Suppressor macrophage treated with lipopolysaccharide for 1 hour (primary cell): Measurements from ENCODE around the gene PKD2L2.
A peak's percentile ranks its signal among the peaks of the same experiment; 100 is the strongest.
"Not testable (repeated sequence)": the region's sequence is repeated elsewhere in the genome, so short reads cannot be mapped to it uniquely, and the experiment has no call there.

Experiments
- DNase-seq, 3 donors: peaks; one replicate each; pipeline ENCODE4 v3.0.0-alpha.2; 2020 to 2022

PKD2L2 gene

DNA sequence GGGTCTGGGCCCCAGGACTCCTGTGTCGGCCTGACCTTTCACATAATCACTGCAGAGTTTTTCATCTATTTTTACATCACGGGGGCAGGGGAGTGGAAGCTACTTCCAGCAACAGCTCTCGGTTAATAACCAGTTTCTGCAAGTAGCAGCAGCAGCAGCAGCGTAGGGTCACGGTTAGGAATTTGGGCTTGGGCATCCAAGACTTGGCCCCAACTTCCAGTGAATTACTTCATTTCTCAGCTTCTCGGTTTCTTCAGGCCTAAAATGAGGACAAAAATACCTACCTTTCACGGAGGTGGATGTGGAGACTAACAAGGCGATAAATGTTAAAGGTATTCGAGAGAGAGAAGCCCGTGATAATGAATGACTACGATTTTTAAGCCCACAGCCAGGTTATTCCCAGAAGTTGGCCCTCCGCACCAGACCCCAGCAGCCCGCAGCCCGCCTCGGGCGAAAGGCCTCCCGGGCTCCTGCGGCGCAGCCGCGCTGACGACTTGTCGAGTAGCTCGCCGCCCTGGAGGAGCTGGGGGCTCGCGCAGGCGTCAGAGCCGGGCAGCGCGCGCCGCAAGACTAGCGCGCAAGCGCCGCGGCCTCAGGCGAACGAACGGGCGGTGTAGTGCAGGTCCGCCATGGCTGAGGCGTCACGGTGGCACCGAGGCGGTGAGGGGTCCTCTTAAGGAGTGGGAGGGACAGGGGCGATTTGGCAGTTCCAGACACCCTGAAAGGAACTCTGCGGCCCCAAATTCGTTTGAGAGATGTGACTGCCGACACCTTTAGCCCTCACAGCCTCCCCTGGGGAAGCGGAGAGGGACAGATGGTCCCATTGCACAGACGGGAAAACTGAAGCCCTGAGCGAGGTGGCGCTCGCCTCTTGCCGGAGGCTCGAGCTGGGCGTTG is at the start of gene PKD2L2:
Gene PKD2L2, plus strand, starts transcription at position 595 of the 897 bp plus-strand sequence. Its CDS starts 35 bp downstream, at position 630.
- DNase-seq = peak; percentile 87 to 94 (median 91)

DNA sequence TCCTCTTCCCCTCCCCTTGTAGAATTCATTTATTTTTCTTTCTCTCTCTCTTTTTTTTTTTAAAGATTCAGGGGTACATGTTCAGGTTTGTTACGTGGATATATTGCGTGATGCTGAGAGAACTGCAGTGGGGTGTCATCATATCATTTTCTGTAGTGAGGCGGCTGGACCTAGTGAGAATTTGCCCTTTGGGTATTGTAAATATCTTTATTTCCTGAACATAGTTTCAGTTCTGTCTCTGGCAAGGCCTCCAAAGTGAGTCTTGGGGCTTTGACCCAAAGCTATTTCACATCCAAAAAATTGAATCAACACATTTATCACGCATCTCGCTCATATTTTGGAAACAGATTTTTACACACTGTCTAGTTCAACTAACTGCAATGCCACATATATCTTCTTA is 47.0 kb upstream of the PKD2L2 start:
- no peak for DNase-seq

DNA sequence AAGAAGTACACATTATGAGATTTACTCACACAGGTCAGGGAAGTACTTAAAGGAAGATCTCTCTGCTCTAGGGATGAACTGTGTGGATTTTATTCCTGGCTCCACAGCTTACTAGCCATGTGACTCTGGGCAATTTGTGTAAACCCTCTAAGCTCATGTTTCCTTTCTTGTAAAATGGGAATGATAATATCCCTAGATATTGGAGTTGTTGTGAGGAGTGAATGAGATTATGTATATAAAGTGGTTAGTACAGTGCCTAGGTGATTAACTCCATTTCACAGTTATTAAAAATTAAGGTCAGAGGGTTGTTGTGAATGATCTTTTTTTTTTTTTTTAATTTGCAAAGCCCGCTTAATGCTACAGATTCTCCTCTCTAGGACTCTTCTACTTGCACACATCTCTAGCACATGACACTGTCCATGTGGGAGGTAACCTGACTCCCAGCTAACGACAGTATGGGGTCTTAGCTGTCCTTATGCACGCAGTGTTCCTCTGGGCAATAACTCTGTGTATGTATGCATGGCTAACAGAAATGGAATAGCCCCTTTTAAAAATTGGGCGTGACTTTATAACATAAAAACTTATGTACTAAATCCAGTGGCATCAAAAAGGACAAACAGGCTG is 45.5 kb upstream of the PKD2L2 start:
- DNase-seq = no peak

DNA sequence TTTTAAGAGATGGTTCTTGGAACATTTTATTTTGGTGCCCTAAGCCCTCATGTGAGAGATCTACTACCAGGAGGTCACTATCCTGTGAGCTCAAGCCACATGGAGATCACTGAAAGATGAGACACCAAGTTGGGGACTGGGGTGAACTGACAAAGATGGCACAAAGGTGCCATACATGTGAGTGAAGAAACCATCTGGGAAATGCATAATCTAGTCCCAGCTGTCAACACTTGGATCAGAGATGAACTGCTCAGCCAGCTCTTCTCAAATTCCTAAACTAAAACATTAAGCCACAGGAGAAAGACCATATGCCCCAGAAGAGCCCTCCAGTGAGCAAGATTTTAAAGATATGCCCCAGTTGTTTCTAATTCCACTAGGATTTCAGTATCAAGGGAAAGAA is 43.8 kb upstream of the PKD2L2 start:
- no peak for DNase-seq

DNA sequence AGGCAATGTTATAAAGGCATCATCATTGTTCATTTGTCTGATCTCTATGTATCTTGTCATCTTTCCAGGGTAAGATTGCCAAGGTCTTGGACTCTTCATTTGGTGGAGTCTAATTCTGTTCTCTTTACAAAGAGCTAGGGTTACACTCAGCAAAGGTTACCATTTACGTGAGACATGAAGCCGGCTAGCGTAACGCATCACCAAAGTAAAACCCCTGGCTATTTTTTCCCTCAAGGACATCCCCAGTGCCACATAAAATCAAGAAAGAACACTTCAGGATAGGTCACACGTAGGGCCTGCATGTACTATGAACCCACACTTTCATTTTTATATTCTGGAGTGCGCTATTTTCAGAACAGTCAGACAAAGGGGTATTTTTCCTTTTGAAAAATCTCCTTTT is 41.6 kb upstream of the PKD2L2 start:
- DNase-seq = no peak

DNA sequence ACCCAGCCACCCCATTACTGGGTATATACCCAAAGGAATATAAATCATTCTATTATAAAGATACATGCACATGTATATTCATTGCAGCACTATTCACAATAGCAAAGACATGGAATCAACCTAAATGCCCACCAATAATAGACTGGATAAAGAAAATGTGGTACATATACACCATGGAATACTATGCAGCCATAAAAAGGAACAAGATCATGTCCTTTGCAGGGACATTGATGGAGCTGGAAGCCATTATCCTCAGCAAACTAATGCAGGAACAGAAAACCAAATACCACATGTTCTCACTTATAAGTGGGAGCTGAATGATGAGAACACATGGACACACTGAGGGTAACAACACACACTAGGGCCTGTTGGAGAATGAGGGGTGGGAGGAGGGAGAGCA is 36.1 kb upstream of the PKD2L2 start:
- DNase-seq = not testable (repeated sequence)

DNA sequence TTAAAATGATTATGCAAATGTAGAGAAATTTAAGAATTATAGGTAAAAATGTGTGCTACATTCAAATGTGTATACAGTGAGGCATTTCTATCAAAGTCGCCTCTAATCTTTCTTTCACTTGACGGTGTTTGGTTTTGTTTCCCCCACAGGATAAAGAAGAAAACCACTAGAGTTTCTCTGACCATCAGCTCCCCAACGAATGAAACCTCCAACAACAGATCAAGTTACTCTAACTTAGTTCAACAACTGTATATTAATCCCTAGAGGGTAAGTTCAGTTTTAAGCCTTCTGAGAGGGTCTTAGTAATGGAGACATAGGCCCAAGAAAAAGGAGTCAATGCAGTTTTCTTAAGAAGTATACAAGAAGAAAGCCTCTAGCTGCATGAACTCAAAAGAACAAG is 33.1 kb upstream of the PKD2L2 start:
- DNase-seq = no peak

DNA sequence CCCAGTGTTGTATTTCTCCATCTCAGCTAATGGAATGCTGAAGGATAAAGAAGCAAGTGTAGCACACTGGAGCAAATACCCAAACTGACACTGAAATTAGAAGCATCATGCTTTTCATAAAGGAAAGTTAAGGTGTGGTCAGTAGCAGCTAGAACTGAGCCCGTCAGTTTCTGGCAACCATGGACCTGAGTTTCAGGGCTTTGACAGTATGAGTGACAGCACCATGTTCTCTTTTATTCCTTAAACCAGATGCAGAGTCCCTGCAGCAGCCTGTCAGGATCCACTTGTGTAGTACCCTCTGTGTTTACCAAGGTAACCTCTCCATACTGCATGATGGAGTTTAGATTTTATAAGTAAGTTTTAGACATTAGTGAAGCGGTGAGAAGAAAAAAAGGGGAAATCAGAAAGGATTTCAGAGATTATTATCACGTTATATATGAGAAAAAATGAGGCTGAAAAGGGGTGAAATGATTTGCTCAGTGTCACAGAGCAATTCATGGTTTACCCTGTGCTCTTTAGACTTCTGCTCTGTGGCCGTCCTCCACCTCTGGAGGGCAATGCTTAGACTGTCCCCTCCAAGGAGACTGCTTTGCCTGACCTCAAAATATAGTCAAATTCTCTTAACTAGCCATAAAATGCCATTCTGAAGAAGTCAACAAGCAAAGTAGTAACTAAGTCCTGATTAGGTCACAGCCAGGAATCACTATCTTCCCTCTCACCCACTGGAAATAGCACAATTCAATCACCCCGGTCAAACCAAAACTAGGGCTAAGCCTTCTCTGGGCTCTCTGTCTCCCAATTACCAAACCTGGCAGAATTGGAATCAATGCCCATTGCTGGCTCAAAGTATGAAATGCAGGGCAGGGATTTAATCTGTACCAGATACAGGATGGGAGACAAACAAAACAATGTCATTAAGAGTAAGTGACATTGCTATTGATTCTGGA is 32.1 kb upstream of the PKD2L2 start:
- DNase-seq = no peak

DNA sequence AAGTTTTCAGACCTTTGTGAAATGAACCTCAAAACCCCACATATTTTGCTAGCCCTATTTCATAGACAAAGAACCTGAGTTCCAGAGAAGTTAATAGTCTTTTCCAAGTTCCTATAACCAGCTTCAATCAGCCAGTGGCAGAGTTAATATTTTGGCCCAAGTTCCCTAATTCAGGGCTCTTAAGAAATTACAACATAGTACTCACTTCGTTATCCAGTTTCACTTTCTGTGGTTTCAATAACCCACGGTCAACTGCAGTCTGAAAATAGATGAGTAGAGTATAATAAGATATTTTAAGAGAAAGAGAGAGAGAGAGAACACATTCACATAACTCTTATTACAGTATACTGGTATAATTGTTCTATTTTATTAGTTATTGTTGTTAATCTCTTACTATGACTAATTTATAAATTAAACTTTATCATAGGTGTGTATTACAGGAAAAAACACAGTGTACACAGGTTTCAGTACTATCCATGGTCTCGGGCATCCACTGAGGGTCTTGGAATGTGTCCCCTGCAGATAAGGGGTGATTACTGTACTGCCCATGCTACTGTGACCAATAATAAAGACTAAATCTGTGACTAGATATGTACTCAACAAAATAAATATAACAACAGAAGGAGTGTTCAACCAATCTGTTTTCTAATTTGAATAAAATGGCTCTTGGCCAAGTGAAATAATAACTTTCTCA is 30.9 kb upstream of the PKD2L2 start:
- peak; percentile 67 to 87 (median 82) for DNase-seq

DNA sequence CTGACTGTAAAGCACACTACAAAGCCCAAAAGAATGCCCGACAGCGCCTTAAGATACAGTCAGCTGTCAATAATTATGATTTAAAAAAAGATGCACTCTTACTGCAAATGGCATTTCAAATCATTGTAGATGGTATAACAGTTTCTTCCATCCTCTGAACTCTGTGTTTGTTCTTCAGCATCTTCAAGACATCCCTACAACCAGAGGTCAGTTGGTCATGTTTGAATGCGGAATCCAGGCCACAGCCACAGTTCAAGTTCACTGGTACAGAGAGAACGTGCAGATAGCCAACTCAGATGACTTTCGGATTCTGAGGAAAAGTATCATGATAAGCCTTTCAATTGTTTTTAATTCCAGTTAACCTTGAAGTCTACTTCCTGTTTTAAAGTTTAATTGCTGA is 30.3 kb upstream of the PKD2L2 start:
- no peak for DNase-seq

DNA sequence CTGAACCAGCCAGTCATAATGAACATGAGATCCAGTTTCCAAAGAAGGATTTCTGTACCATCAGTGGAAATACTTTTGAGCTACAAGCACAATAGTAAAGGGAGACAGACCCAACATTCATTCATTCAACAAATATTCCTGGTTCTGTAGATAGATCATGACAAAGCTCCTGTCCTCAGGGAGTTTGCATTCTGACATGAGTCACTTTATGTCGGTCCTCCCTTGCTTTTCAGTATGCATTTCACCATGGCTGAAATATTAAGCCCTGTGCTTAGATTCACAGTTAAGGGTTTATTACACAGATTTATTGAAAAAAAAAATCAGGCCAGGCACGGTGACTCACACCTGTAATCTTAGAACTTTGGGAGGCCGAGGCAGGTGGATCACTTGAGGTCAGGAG is 27.0 kb upstream of the PKD2L2 start:
- DNase-seq = no peak

DNA sequence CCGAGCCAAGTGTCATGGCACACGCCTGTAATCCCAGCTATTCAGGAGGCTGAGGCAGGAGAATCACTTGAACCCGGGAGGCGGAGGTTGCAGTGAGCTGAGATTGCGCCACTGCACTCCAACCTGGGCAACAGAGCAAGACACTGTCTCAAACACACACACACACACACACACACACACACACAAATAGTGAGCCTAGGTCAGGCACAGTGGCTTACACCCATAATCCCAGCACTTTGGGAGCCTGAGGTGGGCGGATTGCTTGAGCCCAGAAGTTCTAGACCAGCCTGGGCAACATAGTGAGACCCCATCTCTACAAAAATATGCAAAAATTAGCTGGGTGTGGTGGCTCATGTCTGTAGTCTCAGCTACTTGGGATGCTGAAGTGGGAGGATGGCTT is 25.6 kb upstream of the PKD2L2 start:
- DNase-seq = not testable (repeated sequence)

DNA sequence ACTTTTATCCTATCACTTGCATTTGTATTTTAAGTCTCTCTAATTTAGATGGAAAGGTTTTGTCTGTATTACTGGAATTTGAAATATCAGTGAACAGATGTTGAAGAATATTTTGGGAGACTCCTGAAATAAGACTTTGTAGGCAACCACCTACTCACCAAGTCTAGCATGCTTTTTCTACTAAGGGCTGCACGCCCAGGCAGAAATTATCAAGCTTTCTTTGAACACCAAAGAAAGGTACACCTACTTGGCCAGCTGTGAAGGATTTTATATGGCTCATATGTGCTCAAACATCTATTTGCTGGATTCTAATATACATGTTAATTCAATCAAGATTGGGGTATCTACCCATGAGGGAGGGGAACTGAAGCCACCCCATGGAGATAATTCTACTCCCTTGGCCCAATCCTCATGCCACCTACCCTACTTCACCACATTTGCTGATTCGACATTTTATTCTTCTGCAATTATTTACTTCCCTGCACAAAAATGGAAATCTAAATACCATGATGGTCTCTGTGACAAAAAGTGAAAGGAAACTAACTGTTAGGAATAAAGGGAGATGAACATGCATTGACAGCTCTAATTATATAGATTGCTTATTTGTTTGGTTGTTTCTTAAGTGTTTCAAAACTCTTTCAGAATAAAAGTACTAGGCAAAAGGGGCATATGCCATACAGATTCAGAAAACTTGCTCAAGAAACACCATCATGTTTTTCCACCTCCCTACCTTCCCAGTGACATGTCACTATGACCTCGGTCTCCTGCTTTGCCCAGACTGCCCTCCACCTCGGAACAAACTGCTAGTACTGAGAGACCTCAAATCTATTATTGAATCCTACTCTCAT is 22.5 kb upstream of the PKD2L2 start:
- no peak for DNase-seq

DNA sequence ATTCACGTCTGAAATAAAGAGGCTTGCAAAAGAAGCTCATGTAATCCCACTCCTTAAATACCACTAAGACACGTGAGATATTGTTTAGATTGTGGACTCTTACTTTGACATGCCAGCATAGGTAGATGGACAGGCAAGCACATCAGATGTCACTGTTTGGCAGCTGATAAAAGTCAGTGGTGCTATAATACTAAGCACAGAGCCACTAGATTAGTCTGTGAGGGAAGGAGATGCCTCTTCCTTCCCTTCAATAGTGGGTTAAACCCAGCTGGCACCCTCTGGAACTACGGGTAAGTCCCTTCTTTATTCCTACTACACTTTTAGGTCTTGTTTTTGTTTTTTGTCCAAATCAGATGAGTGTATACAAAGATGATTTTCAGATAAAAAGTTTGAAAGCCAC is 21.6 kb upstream of the PKD2L2 start, which contains the start of gene MYOT:
Gene MYOT, plus strand, starts transcription at position 197 of the 400 bp plus-strand sequence. CDS start 2,792 bp downstream, outside the sequence.
- DNase-seq = no peak

DNA sequence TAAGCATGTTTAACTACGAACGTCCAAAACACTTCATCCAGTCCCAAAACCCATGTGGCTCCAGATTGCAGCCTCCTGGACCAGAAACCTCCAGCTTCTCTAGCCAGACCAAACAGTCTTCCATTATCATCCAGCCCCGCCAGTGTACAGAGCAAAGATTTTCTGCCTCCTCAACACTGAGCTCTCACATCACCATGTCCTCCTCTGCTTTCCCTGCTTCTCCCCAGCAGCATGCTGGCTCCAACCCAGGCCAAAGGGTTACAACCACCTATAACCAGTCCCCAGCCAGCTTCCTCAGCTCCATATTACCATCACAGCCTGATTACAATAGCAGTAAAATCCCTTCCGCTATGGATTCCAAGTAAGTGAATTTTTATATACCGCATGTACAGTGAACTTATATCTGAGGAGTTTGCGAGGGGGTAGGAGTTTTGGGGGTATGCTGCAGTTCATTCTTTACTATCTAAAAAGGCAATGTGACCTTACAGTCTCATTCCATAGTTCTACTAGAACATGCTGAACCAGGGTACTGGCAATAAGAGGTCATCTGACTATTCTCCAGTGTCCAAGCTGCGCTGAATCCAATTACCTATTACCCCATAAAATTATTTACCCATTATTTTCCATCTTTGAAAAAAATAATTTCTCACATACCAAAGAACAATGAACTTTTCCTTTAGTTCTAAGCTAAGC is 18.5 kb upstream of the PKD2L2 start:
- no peak for DNase-seq

DNA sequence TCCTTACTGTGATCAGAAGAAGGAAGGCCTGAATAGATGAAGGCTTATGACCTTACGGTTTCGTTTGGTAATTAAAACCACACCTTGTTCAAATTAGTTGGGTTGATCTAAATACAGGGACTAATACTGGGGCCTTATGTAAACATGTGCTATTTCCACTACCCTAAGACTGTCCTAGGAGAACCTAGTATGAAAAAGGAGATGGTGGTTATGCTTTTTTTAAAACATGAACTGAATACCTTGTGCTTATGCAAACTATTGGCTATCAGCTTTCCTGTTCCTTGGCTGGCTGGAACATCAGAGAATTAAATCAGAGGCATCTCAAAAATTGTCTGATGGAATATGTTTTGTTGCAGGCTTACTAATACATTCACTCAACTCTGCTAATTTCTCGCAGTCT is 17.7 kb upstream of the PKD2L2 start:
- DNase-seq = no peak

DNA sequence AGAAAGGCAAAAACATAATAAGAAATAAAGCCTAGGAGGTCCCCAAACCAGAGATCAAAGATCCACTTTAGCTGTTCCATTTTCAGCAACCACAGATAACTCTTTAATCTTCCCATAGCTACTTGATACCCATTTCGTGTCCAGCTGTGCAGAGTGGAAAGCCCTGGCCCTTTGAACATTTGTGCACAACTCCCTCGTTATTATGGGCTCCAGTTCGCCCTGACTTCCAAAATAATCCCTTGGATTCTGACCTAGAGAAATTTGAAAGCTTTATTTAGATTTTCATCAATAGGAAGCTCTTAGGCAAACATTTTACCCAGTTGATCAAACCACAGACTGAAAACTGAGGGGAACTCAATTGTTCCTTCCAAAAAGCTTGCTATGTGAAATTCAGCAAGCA is 16.8 kb upstream of the PKD2L2 start:
- no peak for DNase-seq

DNA sequence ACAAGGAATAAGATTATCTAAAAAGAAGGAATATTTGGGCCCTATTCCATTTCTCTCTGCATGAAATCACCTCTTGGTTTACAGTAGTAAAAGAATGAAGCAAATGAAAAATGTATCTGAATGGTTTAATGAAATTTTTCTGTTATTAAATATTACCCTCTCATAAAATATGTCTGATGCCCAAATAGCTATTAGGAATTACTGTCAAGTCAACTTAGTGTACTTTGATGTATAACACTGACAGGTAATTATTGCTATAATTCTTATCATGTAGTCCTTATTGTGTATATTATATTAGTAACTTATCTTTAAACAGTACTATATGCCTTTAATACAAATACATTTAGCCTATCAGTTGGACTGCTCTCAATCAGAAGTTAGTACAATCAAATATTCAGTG is 13.2 kb upstream of the PKD2L2 start:
- no peak for DNase-seq

DNA sequence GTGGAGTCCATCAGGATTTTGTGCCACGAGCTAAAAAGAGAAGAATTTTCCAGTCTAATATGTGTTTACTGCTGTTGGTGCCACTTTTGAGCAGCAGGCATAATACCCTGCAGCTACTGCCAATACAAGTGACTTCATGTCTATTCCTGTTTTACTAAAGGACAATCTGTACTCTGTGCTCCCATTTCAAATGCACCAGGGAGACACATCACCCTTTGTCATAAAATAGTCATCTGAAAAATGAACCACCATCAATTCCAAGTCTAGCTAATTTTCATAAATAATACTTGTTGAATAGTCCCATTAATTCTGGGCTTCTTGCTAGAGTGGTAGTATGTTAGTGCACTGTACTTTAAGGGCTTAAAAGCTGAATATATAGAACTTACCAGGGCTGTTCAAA is 8.9 kb upstream of the PKD2L2 start:
- DNase-seq = no peak

DNA sequence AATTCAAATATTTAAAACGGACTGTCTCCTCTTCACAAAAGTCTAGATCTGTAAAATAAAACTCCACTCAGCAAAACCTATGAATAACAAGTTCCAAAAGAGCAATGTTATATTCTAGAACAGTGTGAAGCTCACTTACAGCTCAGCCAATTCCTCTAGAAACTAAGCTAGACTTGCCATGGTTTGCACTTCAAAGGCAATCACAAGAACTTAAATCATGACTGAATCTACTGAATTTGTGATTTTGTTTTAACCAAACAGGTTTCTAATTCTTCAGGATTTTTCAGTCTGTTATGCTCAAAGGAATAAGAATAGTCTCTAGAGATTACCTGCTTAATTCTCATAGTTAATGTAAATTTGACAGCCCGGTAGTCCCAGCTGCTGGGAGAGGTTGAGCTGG is 1.4 kb upstream of the PKD2L2 start:
- DNase-seq = no peak

DNA sequence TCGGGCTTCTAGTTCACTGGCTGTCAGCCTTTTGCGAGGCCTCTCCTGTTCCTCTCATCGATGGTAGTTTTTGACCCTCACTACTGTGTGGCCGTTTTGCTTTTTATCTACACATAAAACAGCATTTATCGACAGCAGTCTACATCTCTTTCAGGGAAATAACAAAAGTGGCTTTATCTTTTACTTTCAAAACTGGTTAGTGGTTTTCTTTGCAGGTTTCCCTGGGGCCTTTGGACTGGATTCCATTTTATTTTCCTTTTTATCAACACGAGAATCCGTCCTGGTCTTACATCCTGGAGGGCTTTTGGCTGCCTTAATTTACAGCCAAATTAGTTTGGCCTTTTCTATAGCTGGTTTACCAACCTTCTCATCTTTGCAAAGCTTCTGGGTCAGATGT is 793 bp upstream of the PKD2L2 start:
- no peak for DNase-seq
